Amniotic epithelial cell (primary cell): ENCODE results near the gene CCNYL1.
A peak's percentile ranks its signal among the peaks of the same experiment; 100 is the strongest.
"Not testable (repeated sequence)": the region's sequence is repeated elsewhere in the genome, so short reads cannot be mapped to it uniquely, and the experiment has no call there.

Experiments
- DNase-seq: peaks from one replicate; pipeline ENCODE4 v3.0.0-alpha.2; 2010; ENCODE audit warnings: low read depth

CCNYL1 gene

GRCh38 chr2:207710814-207711740, at the start of gene CCNYL1:
CCNYL1 (plus strand) TSS chr2:207711640; CDS start chr2:207711897, 257 bp downstream.
- DNase-seq: peak; percentile 99

- no peak for DNase-seq
Observed at GRCh38 chr2:207662203-207662602, 49.2 kb upstream of the CCNYL1 start.

- no peak for DNase-seq
Observed at GRCh38 chr2:207663870-207664545, 47.4 kb upstream of the CCNYL1 start.

GRCh38 chr2:207670887-207671286, 40.6 kb upstream of the CCNYL1 start:
- DNase-seq: peak; percentile 55

- DNase-seq: no peak
Observed at GRCh38 chr2:207673431-207673830, 38.0 kb upstream of the CCNYL1 start.

GRCh38 chr2:207674266-207674774, 37.1 kb upstream of the CCNYL1 start:
- DNase-seq: no peak

- no peak for DNase-seq
Observed at GRCh38 chr2:207674826-207675225, 36.6 kb upstream of the CCNYL1 start.

- peak; percentile 96 for DNase-seq
Observed at GRCh38 chr2:207676827-207677354, 34.5 kb upstream of the CCNYL1 start.

- no peak for DNase-seq
Observed at GRCh38 chr2:207681431-207681830, 30.0 kb upstream of the CCNYL1 start.

- no peak for DNase-seq
Observed at GRCh38 chr2:207682557-207682956, 28.9 kb upstream of the CCNYL1 start.

GRCh38 chr2:207683438-207683837, 28.0 kb upstream of the CCNYL1 start:
- no peak for DNase-seq

- peak; percentile 82 for DNase-seq
Observed at GRCh38 chr2:207683879-207684627, 27.4 kb upstream of the CCNYL1 start.

GRCh38 chr2:207686812-207687211, 24.6 kb upstream of the CCNYL1 start:
- no peak for DNase-seq

- DNase-seq: no peak
Observed at GRCh38 chr2:207688597-207688996, 22.8 kb upstream of the CCNYL1 start.

GRCh38 chr2:207690845-207691461, 20.5 kb upstream of the CCNYL1 start:
- not testable (repeated sequence) for DNase-seq

GRCh38 chr2:207692206-207693065, 19.0 kb upstream of the CCNYL1 start:
- DNase-seq: peak; percentile 25

GRCh38 chr2:207693641-207694249, 17.7 kb upstream of the CCNYL1 start:
- no peak for DNase-seq

- peak; percentile 24 for DNase-seq
Observed at GRCh38 chr2:207694811-207695281, 16.6 kb upstream of the CCNYL1 start.

GRCh38 chr2:207695293-207695692, 16.1 kb upstream of the CCNYL1 start:
- DNase-seq: no peak

GRCh38 chr2:207696911-207697310, 14.5 kb upstream of the CCNYL1 start:
- not testable (repeated sequence) for DNase-seq
